GM10266 (cell line): ENCODE data around the gene ALDH3B2.
"Not testable (repeated sequence)": the region's sequence is repeated elsewhere in the genome, so short reads cannot be mapped to it uniquely, and the experiment has no call there.

Source experiments
- DNase-seq: peaks from one replicate; pipeline ENCODE4 v3.0.0; 2012; ENCODE audit errors: extremely low spot score
- TF ChIP-seq, protein P1 (sequence below): IDR thresholded peaks from 2 replicates; pipeline ENCODE4 v1.5.1; 2012; ENCODE audit warnings: mild to moderate bottlenecking, low read depth; ENCODE audit not compliant: control insufficient read depth, insufficient read depth; ENCODE audit errors: missing control alignments

Gene ALDH3B2

GRCh38 chr11:67618901-67619659 is 55.3 kb downstream of the ALDH3B2 start:
- DNase-seq = not testable (repeated sequence)

GRCh38 chr11:67617243-67617953 is 57.0 kb downstream of the ALDH3B2 start:
- TF ChIP-seq, protein P1, sequence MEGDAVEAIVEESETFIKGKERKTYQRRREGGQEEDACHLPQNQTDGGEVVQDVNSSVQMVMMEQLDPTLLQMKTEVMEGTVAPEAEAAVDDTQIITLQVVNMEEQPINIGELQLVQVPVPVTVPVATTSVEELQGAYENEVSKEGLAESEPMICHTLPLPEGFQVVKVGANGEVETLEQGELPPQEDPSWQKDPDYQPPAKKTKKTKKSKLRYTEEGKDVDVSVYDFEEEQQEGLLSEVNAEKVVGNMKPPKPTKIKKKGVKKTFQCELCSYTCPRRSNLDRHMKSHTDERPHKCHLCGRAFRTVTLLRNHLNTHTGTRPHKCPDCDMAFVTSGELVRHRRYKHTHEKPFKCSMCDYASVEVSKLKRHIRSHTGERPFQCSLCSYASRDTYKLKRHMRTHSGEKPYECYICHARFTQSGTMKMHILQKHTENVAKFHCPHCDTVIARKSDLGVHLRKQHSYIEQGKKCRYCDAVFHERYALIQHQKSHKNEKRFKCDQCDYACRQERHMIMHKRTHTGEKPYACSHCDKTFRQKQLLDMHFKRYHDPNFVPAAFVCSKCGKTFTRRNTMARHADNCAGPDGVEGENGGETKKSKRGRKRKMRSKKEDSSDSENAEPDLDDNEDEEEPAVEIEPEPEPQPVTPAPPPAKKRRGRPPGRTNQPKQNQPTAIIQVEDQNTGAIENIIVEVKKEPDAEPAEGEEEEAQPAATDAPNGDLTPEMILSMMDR = no peak
- no peak for DNase-seq

DNA sequence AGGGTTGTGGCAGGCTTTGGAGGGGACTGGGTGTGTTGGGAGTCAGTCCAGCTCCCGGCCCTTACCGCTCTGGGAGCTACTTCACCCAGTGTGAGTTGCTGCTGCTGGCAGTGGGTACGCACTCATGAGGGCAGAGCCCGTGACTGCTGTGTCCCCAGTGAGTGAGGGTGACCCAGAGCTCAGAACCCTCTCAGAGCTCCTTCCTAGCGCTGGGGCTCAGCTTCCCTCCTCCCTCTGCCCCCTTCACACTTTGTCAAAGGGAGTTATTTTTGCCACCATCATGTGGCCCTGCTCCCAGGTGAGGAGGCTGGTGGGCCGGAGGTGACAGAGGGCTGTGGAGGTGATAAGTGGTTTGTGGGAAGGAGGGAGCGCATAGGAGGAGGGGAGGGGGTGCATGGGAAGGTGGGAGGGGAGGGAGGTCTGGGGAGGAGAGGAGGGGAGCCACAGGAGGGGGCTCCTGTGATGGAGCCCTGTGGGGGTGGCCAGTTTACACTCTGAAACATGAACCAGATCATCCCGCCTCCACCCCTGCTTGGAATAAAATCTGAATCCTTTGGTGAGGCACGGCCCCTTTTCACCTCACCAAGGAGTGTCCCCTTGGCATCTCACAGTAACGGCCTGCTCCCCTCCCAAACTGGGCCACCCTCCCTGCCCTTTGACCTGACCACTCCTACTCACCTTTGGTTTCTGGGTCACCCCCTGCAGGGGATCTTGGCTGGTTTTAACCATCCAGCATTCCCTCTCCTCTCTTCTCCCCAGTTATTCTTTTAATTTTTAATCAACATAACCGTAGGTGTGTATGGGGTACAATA is 57.8 kb downstream of the ALDH3B2 start:
- no peak for DNase-seq
- TF ChIP-seq, protein P1 = no peak

DNA sequence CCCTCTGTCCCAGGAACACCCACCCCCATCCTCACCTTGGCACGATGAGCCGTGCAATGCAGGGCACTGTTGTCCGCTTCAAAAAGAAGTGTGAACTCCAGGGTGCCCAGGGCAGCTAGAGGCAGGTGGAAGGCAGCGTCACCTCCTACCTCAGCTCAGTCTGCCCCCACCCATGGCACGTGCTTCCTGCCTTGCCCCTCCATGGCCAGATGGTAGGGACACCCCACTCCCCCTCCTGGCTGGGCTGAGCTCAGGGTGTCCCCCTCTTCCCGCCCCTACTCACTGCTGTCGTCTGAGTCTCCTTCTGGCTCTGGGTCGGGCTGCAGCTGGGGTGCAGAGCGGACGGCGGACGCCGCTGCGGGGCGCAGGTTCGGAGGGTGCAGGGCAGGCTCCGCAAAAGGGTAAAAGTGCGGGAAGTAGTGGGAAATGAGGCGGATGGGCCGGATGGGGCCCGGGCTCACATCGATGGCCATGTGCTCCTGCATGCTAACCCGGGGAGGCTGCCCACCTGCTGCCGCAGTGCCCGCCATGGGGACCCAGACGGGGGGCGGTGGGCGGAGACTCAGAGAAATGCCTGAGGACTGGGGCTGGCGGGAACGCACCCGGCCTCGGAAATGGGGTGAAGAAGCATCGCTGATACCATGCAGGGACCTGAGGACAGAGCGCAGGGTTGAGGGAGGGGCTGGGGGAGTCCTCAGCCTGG is 58.5 kb downstream of the ALDH3B2 start:
- DNase-seq = no peak
- TF ChIP-seq, protein P1 = no peak

DNA sequence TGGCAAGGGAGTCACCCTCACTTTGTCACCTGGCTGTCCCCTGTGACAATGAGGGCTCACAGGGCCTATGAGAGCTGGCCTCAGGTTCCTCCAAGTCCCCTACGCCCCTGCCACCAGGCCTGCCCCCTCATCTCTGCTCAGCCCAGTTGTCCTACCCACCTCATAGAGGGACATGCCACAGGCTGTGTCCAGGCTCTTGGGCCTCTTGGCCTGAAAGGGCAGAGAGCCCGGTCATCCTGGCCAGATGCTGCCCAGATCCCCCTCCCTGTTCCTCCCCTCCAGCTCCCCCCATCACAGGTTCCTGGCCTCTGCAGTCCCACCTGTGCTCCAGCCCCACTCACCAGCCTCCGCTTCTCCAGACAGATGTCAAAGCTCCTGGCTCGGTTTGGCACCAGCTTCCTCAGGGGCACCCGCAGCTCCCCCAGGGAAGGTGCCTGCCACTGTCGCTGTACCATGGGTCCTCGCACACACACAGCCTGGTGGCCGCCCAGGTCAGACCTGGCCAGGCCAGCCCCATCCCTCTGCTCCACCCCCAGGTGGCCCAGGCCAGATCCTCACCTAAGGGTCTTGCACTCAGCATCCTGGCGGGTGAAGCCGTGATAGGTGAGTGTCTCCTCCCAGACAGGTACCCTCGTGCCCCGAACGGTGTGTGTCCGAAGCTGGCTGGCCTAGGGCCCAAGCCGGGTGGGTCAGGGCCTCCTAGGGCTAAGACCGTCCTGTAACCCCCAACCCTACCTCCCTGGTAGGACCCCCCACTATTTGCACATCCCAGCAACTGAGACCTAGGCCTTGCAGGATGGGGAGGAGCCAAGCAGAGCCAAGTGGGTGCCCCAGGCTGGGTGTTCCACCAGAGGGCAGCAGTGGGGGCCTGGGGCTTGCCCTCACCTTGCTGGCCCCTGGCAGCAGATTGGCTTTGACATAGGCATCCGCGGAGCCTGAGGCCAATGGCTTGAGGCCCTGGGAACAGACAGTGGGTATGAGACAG is 59.4 kb downstream of the ALDH3B2 start:
- DNase-seq = peak; percentile 72
- TF ChIP-seq, protein P1 = peak; percentile 56

DNA sequence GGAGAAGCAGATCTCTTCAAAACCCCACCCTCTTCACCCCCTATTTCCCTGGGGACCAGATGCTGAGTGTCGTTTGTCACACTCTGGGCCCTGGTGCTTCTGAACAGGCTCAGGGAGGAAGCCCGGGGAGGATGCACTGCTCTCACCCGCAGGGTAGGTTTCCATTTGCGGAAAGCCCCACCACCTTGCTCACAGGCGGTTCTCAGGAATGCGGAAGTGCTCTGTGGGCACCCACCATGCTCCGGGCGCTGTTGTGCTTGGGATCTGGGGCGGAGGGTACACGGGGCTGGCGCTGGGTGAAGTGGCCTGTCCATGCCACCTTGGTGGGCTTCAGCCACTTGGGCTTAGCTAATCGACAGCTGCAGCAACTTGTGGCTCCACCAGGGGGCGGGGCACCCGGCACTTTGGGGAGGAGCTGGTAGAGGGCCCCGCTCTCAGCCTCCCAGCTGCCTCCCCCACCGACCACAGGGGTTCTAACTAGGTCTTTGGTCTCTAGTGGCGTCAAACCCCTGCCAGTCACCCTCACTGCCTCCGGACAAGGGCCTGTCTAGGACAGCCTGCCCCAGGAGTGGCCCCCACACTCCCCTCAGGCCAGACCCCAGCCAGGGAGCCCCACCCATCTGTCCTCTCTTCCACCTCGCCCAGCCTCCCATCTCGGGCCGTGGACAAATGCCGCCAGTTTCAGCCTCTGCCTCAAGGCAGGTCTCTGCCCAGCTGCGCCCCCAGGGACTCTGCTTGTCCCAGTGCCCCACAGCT is 60.3 kb downstream of the ALDH3B2 start:
- DNase-seq = peak; percentile 89
- TF ChIP-seq, protein P1 = peak; percentile 68
